CD4-positive, alpha-beta T cell treated with Interleukin-4 for 4 hours (primary cell): ENCODE measurements around the gene RAB40C.

Experiments used
- DNase-seq: peaks from one replicate; pipeline ENCODE4 v3.0.0-alpha.2; 2020

RAB40C gene

DNA sequence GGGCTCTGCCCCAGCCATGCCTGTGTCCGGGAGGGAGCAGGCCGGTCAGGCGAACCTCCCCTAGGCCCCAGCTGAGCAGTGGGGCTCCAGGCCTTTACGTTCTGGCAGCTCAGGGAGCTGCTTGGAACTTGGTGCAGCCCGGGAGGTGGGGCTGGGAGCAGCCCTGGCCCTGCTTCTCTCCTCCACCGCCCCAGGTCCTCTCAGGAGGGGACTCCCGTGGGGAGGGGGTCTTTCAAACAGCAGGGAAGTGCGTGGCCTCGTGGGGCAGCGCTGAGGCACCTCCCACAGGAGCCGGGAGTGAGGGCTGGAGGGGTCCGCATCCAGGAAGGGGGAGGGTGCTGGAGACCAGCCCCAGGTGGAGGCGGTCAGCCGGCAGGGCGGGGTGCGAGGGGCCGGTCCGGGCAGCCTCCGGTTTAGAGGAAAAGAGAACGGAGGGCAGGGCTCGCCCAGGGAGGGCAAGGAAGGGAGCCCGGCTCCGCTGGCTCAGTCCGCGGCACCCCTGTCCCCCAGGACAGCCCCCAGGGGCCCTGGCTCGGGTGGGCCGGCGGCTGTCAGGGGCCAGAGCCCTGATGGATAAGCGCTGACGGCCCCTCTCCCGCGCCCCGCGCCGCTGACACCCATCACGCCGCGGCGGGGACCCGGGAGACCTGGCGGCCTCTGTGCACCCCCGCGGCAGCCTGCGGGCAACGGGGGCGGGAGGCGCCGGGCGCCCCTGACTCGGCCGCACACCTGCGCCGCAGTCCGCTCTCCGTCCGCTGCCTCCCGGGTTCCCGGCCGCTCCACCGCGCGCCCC is 30.3 kb upstream of the RAB40C start:
- no peak for DNase-seq

DNA sequence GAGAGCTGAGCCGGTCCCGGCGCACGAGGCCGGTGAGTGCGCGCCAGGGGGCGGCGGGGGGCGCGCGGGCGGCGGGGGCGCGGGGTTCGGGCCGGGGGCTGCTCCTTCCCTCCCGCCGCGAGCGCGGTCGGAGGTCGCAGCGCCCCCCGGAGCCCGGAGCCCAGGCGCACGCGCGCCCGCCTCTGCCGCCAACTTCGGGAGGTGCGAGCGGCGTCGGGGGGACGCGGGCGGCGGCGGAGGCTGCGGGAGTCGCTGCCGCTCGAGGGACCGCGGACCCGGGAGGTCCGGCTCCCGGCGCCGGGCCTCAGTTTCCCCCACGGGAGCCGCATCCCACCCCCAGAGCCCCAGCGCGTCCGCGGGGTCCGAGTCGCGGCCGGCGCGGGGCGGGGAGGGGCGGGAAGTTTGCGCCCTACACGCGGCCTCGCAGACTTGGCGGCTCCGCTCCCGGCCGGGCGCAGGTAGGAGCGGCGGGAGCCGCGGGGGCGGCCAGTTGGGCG is 29.6 kb upstream of the RAB40C start, which contains the start of gene PRR35:
Gene PRR35, plus strand, starts transcription at position 191 of the 497 bp plus-strand sequence. CDS start 2,901 bp downstream, outside the sequence.
- DNase-seq = no peak

DNA sequence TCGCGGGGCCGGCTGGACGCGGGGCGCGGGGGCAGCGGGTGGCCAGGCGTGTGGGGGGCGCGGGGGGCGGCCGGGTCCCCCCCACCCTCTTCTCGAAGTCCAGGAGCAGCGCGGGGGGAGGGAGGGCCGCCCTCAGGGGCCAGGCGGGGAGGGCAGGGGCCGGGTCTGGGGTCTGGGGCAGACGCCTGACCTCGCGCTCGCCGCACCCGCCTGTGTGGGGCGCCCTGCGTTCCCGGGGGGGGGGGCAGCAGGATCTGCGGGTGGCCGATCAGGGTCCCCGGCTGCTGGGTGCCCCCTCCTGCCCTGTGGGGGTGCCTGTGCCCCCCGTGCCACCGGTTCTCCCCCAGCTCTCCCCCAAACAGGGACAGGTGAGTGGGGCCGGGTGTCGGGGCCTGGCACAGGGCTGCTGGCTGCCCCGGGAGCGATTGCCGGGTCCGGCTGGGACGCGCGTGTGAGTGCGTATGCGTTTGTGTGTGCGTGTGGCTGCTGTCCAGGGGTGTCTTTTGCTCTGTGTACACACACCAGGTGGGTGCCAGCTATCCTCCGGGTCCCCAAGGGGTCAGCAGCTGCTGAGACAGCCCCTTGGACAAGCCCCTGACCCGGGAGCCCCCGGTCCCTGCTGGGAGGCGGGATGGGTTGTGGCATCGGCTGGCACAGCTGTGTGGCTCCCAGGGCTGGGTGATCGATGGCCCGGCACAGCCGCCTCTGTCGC is 29.0 kb upstream of the RAB40C start:
- DNase-seq = no peak

DNA sequence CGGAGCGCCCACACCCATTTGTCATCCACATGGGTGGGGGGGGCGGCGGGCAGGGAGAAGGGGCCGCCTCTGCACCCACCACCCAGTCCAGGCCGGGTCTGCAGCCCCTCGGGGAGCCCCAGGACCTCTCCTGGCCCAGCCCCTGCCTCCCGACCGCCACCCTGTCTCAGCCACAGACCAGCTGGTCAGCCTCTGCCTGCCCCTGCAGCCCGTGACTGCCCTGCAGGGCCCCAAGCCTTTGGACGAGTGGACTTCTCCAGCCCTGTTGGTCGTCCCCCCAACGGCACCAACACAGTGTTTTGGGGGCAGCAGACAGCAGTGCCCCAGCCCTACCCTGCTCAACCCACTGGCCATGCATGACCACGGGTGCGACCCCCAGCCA is 28.5 kb upstream of the RAB40C start:
- DNase-seq = no peak

DNA sequence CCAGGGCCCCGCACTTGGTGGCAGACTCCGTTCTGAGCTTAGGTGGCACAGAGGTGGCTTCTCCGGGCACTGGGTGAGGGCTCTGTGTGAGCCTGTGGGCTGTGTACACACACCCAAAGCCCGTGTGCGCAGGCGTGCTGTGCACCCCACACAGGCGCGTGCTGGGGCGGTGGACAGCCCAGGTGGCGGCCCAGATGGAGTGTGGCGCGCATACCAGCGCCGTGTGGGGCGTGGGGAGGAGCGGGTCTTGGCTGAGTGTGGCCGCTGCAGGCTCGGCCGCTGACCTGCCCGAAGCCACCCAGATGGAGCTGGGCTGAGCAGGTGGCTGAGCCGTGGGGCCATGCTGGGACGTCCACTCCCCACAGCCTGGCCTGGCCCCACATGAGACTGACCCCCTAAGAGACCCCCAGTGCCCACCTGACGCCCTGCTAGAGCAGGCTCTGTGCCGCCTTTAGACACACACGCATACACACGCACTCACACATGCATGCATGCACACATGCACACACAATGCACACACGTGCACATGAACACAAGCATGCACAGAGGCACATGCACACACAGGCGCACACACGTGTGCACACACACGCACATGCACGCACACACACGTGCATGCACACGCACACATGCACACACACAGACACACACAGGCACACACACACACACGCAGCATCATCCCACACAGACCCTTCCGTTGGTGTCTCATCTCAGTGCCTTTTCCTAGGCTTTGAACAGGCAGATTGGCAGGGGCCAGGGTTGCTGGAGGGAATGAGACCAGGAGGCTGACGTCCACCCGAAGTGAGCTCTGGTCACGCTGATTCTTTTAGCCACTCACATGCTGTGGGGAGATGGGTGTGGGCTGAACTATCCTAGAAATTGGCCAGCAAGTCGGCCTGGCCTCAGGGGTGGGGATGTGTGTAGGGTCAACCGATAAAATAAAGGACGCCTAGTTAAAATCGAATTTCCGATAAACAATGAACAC is 27.6 kb upstream of the RAB40C start:
- DNase-seq = no peak

DNA sequence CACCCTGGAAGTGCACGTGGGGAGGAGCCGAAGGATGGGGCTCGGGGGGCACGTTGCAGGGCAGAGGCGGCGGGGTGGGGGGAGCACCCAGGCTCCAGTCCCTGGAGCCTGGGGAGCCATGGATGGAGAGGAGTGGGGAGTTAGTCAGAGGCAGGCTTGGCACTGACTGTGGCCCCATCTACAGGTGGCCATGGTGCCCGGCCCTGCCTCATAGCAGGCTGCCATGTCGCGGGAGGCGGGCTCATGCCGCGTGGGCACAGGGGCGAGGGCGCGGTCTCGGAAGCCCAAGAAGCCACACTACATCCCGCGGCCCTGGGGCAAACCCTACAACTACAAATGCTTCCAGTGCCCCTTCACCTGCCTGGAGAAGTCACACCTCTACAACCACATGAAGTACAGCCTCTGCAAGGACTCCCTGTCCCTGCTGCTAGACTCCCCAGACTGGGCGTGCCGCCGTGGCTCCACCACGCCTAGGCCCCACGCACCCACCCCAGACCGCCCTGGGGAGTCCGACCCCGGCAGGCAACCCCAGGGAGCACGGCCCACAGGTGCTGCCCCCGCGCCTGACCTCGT is 26.7 kb upstream of the RAB40C start:
- no peak for DNase-seq

DNA sequence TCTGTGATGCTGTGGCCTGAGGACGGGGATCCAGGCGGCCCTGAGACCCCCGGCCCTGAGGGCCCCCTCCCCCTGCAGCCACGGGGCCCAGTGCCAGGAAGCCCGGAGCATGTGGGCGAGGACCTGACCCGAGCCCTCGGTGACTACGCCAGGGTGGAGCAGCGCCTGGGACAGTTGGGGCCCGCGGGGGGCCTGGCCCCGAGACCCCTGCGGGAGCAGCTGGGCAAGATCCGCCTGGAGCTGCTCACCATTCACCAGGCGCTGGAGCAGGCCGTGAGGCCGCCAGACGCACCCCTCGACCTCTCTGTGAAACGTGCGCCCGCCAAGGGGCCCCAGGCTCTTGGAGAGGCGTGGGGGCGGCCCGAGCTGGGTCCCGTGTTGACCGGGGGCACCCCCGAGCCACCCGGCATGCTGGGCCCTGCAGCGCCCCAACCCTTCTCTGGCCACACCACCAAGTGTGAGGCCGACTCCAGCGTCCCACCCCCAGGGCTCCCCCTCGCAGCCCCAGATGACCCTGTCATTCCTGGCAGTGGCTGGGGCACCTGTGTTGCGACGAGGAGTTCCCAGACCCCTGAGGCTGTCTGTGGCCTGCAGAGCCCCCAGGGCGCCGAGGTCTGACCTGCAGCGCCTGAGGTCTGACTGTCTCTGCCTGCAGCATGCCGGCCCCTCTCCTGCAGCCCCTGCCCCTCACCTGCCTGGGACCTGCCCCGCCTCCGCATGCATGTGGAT is 25.0 kb upstream of the RAB40C start:
- DNase-seq = no peak

DNA sequence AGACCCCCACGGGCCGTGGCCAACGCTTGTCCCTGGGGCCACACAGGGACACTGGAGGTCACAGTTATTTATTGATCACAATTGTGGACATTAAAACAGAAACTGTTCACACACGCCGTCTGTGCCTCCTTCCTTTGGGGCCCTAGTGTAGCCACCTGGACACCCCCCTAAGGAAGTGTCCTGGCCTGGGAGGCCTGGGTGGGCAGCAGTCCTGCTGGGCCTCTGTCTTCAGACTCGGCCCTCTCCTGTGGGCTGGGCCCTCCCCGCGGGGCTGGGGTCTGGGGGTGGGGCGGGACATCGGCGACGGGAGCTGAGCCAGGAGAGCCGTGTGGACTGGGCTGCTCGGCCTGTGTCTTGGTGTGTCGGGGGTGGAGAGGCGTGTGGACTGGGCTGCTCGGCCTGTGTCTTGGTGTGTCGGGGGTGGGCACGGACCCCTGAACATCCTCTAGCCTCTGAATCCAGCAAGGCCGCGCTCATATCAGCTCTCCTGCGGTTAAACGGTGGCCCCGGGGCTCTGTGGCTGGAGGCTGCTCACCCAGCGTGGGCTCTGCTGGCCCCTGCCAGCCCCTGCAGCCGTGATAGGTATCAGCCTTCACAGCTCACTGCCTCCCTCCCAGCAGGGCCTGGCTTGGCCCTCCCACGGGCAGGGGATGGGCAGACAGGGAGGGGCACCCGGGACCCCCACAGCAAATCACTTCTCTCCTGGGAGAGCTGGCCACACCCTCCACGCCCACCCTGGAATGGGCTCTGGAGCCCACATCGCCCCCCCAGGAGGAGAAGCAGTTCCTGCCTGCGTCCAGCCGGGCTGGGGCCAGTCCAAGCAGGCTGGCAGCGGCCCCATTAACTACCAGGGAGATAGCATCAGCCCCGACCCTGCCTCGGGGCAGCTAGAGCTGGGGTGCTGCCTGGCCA is 24.2 kb upstream of the RAB40C start:
- no peak for DNase-seq

DNA sequence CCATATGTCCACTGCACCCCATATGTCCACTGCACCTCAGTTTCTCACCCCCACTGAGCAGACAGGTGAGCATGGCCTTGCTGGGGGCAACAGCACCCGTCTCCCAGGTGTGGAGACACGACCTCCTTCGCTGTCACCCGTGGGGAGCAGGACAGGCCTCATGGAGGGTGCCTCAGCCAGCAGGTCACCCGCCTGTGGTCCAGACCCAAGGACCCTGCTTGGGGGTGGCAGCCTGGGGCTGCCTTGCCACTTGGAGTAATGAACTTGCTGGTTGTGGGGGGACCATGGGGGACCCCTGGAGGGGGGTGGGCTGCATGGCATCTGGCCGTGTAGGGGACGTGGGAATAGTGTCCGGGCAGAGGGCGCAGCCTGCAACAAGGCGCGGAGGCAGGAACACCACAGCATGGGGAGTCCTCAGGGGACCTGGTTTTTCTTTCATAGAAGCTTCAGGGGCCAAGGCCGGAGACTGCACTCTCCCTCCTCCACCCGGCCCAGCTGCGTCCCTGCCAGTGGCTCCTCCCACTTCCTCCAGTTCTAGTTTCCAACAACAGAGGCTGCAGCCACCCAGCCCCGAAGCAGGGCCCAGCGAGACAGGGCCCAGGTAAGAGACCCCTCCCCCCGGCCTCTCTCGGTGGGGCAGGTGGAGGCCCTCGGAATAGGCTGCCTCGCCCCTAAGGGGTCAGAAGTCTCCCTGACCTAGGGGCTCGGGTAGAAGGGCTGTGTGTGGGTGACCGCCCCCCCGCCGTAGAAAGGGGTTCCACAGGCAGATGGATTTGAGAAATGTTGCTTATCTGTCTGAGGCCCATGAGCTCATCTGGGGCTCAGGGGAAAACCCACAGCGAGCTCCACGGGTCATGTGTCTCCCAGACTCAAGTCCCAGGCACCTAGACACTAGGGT is 23.1 kb upstream of the RAB40C start, which contains the start of gene NHLRC4:
Gene NHLRC4, plus strand, starts transcription at position 531 of the 898 bp plus-strand sequence. CDS start 1,043 bp downstream, outside the sequence.
- DNase-seq = peak; percentile 32

DNA sequence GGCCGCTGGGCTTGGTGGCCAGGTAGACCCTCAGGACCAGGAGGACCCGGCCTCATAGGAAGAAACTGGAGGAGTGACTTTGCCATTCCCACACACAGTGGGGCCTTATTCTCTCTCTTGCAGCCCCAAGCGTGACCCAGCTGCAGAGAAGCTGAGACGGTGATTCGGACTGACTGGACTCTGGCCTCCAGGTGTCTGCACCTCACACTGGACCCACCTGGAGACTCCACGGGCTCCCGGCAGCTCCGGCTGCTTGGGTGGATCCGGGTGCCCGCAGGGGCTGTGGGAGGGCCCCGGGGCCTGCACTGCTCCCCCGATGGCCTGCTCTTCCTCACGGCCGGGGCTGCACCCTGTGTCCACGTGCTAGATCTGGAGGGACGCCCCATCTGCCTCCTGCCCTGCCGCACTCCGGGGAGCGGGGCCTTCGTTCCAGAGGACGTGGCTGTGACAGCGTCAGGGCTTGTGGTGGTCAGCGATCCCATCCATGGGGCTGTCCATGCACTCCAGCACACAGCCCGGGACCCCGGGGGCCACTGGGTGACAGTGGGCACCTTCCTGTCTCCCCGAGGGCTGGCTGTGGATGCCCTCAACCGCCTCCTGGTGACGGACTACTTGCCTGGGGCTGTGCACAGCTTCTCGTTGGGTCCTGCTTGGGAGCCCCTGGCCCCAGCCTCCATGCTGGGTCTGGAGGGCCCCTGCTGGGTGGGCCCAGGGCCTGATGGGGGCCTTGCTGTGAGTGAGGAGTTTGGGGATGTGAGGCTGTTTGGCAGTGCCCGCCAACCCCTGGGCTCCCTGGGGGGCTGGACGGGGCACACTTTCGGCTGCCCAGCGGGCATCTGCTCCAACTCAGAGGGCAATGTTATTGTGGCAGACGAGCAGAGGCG is 22.3 kb upstream of the RAB40C start:
- no peak for DNase-seq

DNA sequence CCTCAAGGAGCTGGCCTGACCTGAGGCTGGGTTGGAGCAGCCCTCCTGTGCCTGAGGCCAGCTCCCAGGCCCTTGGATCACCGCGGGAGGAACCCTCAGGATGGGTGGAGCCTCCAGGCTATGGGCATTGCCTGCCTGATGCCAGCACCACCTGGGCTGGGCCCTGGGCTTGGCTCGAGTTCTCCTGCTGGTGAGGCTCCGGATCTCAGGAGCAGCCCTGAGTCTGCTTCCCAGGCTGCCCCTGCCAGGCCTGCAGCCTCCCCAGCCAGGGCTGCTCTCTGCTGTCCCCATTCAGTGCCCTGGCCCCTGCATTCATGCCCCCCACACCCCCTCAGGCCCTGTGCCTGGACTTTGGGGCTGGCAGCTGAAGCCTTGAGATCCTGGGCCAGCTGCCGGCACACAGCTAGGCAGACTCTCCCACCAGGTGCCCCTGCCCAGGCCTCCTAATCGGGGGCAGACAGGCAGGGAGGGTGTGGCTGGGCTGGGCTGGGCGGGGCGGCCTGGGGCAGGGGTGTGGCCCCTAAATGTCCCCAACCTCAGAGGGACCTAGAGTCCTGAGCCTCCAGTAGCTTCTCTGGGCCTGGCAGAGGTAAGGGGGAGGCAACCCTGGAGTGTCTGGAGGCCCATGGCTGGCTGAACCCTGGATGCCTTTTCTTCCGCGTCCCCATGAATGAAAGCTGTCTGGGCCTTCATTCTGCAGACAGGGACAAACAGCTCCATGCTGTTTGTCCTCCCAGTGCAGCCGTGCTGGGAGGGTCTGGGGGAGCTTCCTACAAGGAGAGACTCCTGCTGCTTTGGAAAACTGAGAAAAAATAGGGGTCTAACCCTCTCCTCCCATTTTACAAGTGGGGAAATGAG is 21.2 kb upstream of the RAB40C start:
- no peak for DNase-seq

DNA sequence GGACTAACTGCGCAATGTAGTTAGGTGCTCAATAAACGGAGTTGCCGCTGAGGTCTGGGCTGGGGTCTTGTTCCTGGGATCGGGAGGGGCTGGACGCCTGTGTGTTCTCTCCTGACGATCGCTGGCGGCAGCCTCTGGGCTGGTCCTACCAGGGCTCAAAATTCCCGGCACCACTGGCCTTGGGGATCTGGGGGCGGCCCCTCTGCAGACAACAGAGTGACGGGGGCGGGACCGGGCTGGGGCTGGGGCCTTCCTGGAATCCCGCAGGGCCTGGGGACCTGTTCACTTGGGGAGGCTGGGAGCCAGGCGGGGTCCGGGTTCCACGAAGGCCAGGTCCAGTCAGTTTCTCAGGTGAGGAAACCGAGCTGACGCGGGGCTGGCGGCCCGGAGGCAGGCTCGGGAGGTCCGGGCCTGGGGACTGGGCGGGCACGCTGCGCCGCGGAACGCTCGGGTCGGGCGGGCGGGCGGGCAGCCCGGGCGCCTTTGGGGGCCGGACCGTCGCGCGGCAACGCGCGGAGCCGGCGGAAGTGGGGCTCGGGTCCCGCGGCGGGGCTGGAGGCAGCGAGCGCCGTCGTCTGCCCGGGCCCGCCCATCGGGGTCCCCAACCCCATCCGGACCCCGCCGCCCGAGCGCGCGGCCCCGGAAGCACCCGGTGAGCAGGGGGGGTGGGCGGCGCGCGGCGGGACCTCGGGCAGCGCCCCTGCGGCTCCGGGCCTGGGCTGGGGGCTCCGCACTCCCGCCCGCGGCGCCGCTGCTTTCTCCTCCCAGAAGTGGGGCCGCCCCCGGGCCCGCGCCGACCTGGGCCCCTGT is 20.2 kb upstream of the RAB40C start, which contains the start of gene PIGQ:
Gene PIGQ, plus strand, starts transcription at position 524 of the 810 bp plus-strand sequence. CDS start 4,107 bp downstream, outside the sequence.
- DNase-seq = peak; percentile 46

DNA sequence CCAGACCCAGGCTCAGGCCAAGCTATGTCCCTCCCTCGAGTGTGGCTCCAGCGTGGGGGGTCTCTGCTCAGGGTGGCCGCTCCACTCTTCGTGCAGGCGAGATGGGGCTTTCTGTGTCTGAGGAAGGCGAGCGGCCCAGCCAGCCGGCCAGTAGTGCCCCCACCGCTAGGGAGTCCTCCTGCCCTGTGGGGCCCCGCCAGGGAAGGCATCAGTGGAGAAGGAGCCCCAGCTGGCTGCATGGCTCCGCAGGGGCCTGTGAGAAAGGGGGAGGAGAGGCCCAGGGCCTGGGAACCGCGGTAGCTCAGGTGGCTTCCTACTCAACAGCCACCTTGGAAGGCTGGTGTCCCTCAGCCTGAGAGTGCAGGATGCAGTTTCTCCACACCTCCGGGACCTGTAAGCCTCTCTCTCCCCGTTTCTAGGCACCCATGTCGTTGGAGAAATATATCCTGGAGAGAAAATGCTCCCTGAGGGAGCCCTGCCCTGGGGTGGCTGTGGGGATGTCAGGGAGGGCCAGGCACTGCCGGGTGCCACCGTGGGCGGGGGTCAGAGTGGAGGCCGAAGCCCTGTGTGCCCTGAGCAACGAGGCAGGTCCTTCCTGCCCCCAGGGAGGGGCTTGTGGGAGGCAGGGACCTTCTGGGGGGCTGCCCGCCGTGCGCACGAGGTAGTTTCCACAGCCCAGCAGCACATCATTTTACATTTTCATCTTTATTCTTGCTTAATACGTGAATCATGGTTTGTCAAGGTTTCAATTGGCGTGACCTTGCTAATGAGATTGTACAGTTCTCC is 16.8 kb upstream of the RAB40C start:
- DNase-seq = no peak

DNA sequence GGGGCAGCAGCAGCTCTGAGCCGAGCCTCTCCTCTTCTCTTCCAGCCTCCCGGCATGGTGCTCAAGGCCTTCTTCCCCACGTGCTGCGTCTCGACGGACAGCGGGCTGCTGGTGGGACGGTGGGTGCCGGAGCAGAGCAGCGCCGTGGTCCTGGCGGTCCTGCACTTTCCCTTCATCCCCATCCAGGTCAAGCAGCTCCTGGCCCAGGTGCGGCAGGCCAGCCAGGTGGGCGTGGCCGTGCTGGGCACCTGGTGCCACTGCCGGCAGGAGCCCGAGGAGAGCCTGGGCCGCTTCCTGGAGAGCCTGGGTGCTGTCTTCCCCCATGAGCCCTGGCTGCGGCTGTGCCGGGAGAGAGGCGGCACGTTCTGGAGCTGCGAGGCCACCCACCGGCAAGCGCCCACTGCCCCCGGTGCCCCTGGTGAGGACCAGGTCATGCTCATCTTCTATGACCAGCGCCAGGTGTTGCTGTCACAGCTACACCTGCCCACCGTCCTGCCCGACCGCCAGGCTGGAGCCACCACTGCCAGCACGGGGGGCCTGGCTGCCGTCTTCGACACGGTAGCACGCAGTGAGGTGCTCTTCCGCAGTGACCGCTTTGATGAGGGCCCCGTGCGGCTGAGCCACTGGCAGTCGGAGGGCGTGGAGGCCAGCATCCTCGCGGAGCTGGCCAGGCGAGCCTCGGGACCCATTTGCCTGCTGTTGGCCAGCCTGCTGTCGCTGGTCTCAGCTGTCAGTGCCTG is 15.7 kb upstream of the RAB40C start:
- no peak for DNase-seq
